ENCODE measurements around the gene LSM2. TPM values are rescaled to one million over a fixed set of nuclear protein-coding genes. Genes with fewer than 3 reads are reported as not detected.

LSM2 gene
- total and polyA plus RNA-seq, 9 of the 15 experiments (the other 6 are each of a cell fraction or from before 2014, with no cell fraction given), result 154 to 407 (median 223) TPM

- no peak for TF ChIP-seq POLR2B (IDR thresholded peaks at IDR 0.05; ENCODE audit: low read depth, partially characterized antibody)
Measured at GRCh38 chr6:31844507-31844906, 37.7 kb upstream of the LSM2 start (continued).

- Histone ChIP-seq H3K9me1 (ENCODE audit: control insufficient read depth, insufficient read depth, low read length) (no peaks in the 10 kb centered on the region), H3K79me2 (ENCODE audit: control insufficient read depth, insufficient read depth, low read length) (peaks cover 25% of the 10 kb centered on the region), H2AFZ (ENCODE audit: low read depth, low read length) (no peak overlapping the region), H3K4me1 (replicated peaks in 1 of 2; ENCODE audit: control insufficient read depth in 2 of 2, insufficient read depth in 2 of 2, low read length in 2 of 2) (peaks cover 15 to 27% of the 10 kb centered on the region in 2 experiments), H3K27ac (ENCODE audit: extremely low read depth, low read depth, low read length) (no peak overlapping the region), H3K4me3 (no peak overlapping the region), H3K4me2 (ENCODE audit: insufficient read depth, low read length) (no peak overlapping the region), H3K36me3 (ENCODE audit: control insufficient read depth, insufficient read depth, low read length) (peaks cover 39% of the 10 kb centered on the region), H3K9ac (ENCODE audit: insufficient read depth in 1 of 2, low read depth in 2 of 2, low read length in 2 of 2) (no peak overlapping the region), H4K20me1 (replicated peaks; ENCODE audit: control insufficient read depth, insufficient read depth, low read length) (peaks cover 23% of the 10 kb centered on the region), H3K9me3 (replicated peaks; ENCODE audit: control insufficient read depth, insufficient read depth, low read depth, low read length) (no peaks in the 10 kb centered on the region; the same call in 1 of the 2 replicates), H3K27me3 (ENCODE audit: control insufficient read depth in 2 of 2, insufficient read depth in 2 of 2, low read length in 2 of 2) (no peaks in the 10 kb centered on the region)
- in situ Hi-C loops (cut with MboI) (no loop called here), intact Hi-C loops (cut with micrococcal nuclease) (no loop called here)
- FAIRE-seq (no peak), ATAC-seq (peak; percentile 1; the same call in 2 of the 3 replicates), DNase-seq (ENCODE audit: extremely low read depth in 1 of 4, low spot score in 3 of 4) (no peak)
- 78% methylated on average over 9 of the region's 9 CpGs for WGBS (ENCODE audit: insufficient coverage, low coverage, missing lambda C conversion rate)
- POLR2A ChIA-PET, result interaction anchor here (1.0 to 15.7 kb wide), 7 partner anchors 4 to 148 kb away, joined by 3 to 229 read pairs (median 53); partner anchors contain the start of genes ABHD16A, CLIC1 and NEU1
- CTCF ChIA-PET (ENCODE audit: low intra/inter-chr PET ratio), result no interaction called here
- BruUV-seq (replicated peaks), result no TSS peak
- TF ChIP-seq KDM5B (IDR thresholded peaks at IDR 0.05; ENCODE audit: insufficient replicate concordance, low read depth, low read length), result peak; percentile 41
- no peak for TF ChIP-seq RNF2 (IDR thresholded peaks at IDR 0.05)
- TF ChIP-seq KLF1 (tag; IDR thresholded peaks at IDR 0.05), result no peak
- TF ChIP-seq ZFX (CRISPR knock-in tag; IDR thresholded peaks at IDR 0.05), result peak; percentile 18; the same call in 1 of the 2 replicates
- no peak for TF ChIP-seq VEZF1 (CRISPR knock-in tag; IDR thresholded peaks at IDR 0.05)
- TF ChIP-seq BRCA1 (IDR thresholded peaks at IDR 0.05), result no peak
- no peak for TF ChIP-seq BRCA1 (CRISPR knock-in tag; IDR thresholded peaks at IDR 0.05)
- no peak for TF ChIP-seq KDM4B (IDR thresholded peaks at IDR 0.05; ENCODE audit: borderline replicate concordance in 2 of 2, low read depth in 1 of 2)
- no peak for TF ChIP-seq SP2 (IDR thresholded peaks at IDR 0.05; ENCODE audit: extremely low read depth, low read depth, low read length, poor library complexity, severe bottlenecking)
- TF ChIP-seq SRSF7 (optimal IDR thresholded peaks at IDR 0.05; ENCODE audit: low read depth, low read length), result no peak
- TF ChIP-seq MAFF (IDR thresholded peaks at IDR 0.05; ENCODE audit: low read length), result no peak
- 0 out of 2 replicates have a peak, but pooled peaks have one; percentile 1 for TF ChIP-seq SP1 (CRISPR knock-in tag; IDR thresholded peaks at IDR 0.05)
- no peak for TF ChIP-seq KDM2B (CRISPR knock-in tag; IDR thresholded peaks at IDR 0.05)
- TF ChIP-seq ZZZ3 (IDR thresholded peaks at IDR 0.05), result no peak
- TF ChIP-seq ATF7 (IDR thresholded peaks at IDR 0.05), result no peak
- no peak for TF ChIP-seq ZNF140 (CRISPR knock-in tag; IDR thresholded peaks at IDR 0.05)
- TF ChIP-seq ZNF696 (CRISPR knock-in tag; conservative IDR thresholded peaks at IDR 0.05), result no peak
- no peak for TF ChIP-seq ZNF384 (IDR thresholded peaks at IDR 0.05; ENCODE audit: low read depth, low read length)
- TF ChIP-seq ZNF644 (tag; IDR thresholded peaks at IDR 0.05; ENCODE audit: low read depth), result no peak
- TF ChIP-seq ZNF830 (CRISPR knock-in tag; IDR thresholded peaks at IDR 0.05), result 0 out of 2 replicates have a peak, but pooled peaks have one; percentile 8
- no peak for TF ChIP-seq ZNF561 (CRISPR knock-in tag; conservative IDR thresholded peaks at IDR 0.05)
Measured at GRCh38 chr6:31842053-31842452, 35.3 kb upstream of the LSM2 start.
